IPS-18a (cell line): ENCODE results near the gene CDH20.

ENCODE experiments used
- H3K27ac ChIP-seq: one replicate; pipeline ENCODE4 v1.5.1; 2013; ENCODE audit warnings: low read length
- H3K27me3 ChIP-seq: one replicate; pipeline ENCODE4 v1.6.1; 2013; ENCODE audit warnings: mild to moderate bottlenecking, low read length; ENCODE audit not compliant: control insufficient read depth, insufficient read depth
- H3K36me3 ChIP-seq: one replicate; pipeline ENCODE4 v1.6.1; 2013; ENCODE audit warnings: low read depth, low read length; ENCODE audit not compliant: control insufficient read depth
- H3K4me1 ChIP-seq: one replicate; pipeline ENCODE4 v1.6.1; 2013; ENCODE audit warnings: low read depth, low read length; ENCODE audit not compliant: control insufficient read depth
- H3K4me3 ChIP-seq: one replicate; pipeline ENCODE4 v1.5.1; 2013; ENCODE audit warnings: low read length
- H3K9ac ChIP-seq: one replicate; pipeline ENCODE4 v1.6.1; 2013; ENCODE audit warnings: mild to moderate bottlenecking, low read length, moderate library complexity
- H3K9me3 ChIP-seq: one replicate; pipeline ENCODE4 v1.6.1; 2013; ENCODE audit warnings: low read depth, low read length; ENCODE audit not compliant: control insufficient read depth

The CDH20 gene

DNA sequence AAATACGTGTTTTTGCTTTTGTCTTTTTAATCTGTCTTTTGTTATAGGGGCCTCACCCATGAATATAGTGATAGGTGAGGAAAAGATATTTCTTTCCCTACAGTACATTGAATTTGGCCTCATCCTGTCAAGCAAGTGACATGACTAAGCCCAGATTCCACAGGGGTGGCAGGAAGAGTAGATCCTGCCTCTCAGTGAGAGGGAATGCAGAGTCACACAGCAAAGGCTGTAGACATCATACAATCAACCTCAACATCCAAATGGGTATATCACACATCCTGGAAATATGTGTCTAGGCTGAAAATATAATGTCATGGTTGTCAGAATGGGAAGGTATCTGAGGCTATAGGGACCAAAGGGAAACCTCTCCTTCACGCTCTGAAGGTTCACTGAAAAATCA lies 269.6 kb downstream of the CDH20 start:
- H3K27me3 ChIP-seq = no peaks in the 10 kb centered on the region

More for the DNA sequence above, 269.6 kb downstream of the CDH20 start:
- peaks cover 28% of the 10 kb centered on the region for H3K4me1 ChIP-seq
- no peak overlapping the region for H3K9ac ChIP-seq
- H3K4me3 ChIP-seq = no peak overlapping the region
- no peaks in the 10 kb centered on the region for H3K9me3 ChIP-seq
- no peaks in the 10 kb centered on the region for H3K36me3 ChIP-seq
- H3K27ac ChIP-seq = no peak overlapping the region
